Activated T-helper 1 cell treated with anti-CD3 and anti-CD28 coated beads, Interleukin-2, amount 50 U/mL, for 16 hours (primary cell): ENCODE data around the gene DDOST.

Source experiments
- DNase-seq, 2 donors: peaks; one replicate each; pipeline ENCODE4 v3.0.0-alpha.2; 2020; ENCODE audit warnings: low read depth in 1 of 2, low spot score in 1 of 2

Gene DDOST

DNA sequence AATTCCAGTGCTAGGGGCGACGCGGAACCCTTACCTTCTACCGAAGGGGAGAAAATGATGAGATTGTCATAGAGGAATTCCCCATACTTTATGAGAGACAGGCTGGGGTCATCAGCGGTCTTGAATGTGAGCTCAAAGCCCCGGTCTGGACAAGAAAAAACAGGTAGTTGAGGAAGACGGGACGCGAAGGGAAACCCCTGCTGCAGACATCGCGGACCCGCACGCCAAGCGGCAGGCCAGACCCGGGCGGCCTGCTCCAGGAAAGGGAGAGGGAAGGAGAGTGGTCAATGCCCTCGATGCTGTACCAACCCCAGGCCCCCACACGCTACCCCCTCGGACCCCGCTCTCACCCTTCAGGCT is 342 bp downstream of the DDOST start:
- DNase-seq: no peak

GRCh38 chr1:20660363-20660762 is 806 bp downstream of the DDOST start:
- DNase-seq: no peak

- no peak for DNase-seq
These were observed 2.8 kb downstream of the DDOST start for GRCh38 chr1:20658166-20658915.

- no peak for DNase-seq
These were observed 4.1 kb downstream of the DDOST start for GRCh38 chr1:20657024-20657423.

GRCh38 chr1:20654104-20654690 is 7.0 kb downstream of the DDOST start:
- DNase-seq: no peak

GRCh38 chr1:20652300-20652699 is 8.9 kb downstream of the DDOST start:
- DNase-seq: no peak

DNA sequence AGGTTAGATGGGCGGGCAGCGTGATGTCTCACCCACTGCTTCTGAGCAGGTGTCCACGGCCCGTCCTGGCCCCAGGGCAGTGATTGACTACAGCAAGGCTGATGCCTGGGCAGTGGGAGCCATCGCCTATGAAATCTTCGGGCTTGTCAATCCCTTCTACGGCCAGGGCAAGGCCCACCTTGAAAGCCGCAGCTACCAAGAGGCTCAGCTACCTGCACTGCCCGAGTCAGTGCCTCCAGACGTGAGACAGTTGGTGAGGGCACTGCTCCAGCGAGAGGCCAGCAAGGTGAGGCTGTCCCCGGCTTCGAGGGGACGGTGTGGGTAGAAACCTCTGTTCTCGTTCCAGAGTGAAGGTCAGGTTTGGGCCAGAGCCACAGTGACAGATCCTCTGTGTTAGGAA is 12.2 kb downstream of the DDOST start:
- DNase-seq: no peak

DNA sequence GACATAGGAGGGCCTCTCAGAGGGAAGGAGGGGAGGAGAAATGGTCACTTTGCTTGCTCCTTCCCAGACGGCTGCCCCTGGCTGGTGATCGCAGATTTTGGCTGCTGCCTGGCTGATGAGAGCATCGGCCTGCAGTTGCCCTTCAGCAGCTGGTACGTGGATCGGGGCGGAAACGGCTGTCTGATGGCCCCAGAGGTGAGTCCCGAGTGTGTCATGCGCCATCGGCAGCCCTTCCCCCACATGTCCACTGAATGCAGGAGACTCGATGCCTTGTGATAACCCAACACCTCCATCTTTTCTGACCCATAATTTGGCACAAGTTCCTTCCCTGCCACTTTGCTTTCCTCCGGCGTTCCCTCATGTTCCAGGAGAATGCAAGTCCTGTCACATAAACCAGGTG is 12.7 kb downstream of the DDOST start:
- no peak for DNase-seq

- no peak for DNase-seq
These were observed 15.8 kb downstream of the DDOST start for GRCh38 chr1:20645414-20645813.

- DNase-seq: no peak
These were observed 16.8 kb downstream of the DDOST start for GRCh38 chr1:20644416-20644815.

- DNase-seq: no peak
These were observed 18.1 kb downstream of the DDOST start for GRCh38 chr1:20643080-20643479.

- DNase-seq: no peak
These were observed 19.2 kb downstream of the DDOST start for GRCh38 chr1:20641975-20642374.

DNA sequence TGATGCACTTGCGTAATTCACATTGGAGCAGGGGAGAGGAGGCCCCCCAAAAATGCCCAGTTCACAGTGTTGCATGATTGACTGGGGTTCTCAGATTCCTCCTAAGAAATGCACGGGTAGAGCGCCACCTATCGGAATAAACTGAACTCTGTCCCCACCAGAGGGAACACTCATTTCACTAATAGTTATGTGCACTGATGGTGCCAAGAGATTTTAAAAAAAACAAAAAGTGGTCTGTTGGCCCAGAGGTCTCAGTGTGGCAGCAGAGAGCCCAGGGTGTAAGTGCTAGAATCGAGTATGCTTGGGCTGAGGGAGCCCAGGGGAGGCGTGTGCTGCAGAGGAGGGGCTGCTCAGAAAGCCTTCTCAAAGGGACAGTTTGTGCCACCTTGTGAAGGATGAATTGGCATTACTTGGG is 21.0 kb downstream of the DDOST start:
- peak in 1 of 2 donors; percentile 21 for DNase-seq

- no peak for DNase-seq
These were observed 24.3 kb downstream of the DDOST start for GRCh38 chr1:20636785-20637347.

- DNase-seq: no peak
These were observed 26.5 kb downstream of the DDOST start for GRCh38 chr1:20634594-20635084.

GRCh38 chr1:20634065-20634593 is 27.0 kb downstream of the DDOST start:
- DNase-seq: no peak

GRCh38 chr1:20633190-20634064 is 27.7 kb downstream of the DDOST start, which contains the start of gene PINK1:
PINK1 (plus strand) TSS chr1:20633458; CDS start chr1:20633549, 91 bp downstream.
- DNase-seq: peak; percentile 75 to 79

DNA sequence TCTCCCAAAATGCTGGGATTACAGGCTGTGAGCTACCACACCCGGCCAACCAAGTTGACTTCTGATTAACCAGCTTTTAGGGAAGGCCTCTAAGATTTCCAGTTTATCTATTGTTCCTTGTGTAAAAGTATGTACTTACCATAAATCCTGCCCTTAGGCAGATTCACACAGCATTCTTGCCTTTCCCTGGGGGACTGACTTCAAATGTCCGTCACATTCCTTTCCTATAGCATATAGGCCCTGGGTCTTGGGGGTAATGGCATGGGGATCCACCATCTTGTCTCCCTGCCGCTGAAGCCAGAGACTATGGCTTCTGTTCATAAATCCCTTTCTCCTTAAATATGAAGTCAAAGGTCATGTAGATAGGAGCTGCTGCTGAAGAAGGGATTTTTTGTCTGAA is 28.8 kb downstream of the DDOST start:
- no peak for DNase-seq

DNA sequence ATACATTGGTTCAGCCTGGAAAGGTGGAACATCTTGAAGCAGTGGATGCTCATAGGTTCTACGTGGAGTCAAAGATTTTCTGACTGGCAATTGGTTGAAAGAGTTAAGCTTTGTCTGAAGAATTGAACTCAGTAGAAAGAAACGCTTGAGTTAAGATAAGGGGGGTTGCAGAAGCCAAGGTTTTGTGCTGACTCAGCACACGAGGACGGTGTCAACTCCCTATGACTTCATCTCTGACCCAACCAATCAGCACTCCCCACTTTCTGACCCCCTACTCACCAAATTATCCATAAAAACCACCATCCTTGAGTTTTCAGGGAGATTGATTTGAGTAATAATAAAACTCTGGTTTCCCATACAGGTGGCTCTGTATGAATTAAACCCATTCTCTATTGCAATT is 30.4 kb downstream of the DDOST start:
- no peak for DNase-seq

DNA sequence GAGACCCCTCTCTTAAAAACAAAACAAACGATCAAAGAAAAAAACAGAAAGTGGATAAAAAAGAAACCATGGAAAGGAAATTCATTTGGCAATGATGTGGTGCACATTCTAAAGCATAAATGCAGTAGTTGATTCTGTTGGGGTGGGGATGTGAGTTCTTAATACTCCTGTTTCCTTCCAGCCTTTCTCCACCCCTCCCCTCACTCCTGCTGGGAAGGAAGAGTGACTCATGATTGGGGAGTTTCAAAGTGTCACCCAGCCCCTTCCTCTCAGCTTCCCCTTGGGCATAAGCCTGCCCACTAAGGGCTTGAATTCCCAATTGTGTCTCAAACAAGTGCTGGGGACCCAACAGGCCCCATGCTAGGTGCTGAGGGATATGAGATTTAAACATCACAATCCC is 34.6 kb downstream of the DDOST start:
- DNase-seq: no peak

GRCh38 chr1:20626098-20626427 is 35.1 kb downstream of the DDOST start:
- no peak for DNase-seq
